ENCODE data around the gene HOXA6. TPM values are rescaled to one million over a fixed set of nuclear protein-coding genes. Genes with fewer than 3 reads are reported as not detected.

HOXA6 gene
- total RNA-seq, 1 donor from 2014 or later: not detected

- no peak for DNase-seq
Measured at GRCh38 chr7:27137640-27138315, 9.8 kb downstream of the HOXA6 start.

DNA sequence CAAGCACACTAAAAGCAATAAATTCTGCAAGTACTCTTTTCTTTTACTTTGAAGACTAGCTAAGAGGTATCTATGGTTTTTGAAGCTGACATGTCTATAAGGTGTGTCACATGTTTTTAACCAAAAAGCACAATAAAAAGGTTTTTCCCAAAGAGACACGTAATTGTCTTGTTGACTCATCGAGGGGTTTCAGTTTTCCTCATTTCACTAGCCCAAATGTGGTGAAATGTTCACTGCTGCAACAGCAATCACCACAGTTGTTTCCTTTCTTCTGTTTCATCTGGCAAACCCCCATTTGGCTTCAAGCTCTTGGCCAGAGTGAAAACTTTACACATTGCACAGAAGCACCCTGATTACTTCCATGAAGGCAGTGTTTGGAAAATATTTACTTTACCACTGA is 13.2 kb downstream of the HOXA6 start:
- no peak for DNase-seq

DNA sequence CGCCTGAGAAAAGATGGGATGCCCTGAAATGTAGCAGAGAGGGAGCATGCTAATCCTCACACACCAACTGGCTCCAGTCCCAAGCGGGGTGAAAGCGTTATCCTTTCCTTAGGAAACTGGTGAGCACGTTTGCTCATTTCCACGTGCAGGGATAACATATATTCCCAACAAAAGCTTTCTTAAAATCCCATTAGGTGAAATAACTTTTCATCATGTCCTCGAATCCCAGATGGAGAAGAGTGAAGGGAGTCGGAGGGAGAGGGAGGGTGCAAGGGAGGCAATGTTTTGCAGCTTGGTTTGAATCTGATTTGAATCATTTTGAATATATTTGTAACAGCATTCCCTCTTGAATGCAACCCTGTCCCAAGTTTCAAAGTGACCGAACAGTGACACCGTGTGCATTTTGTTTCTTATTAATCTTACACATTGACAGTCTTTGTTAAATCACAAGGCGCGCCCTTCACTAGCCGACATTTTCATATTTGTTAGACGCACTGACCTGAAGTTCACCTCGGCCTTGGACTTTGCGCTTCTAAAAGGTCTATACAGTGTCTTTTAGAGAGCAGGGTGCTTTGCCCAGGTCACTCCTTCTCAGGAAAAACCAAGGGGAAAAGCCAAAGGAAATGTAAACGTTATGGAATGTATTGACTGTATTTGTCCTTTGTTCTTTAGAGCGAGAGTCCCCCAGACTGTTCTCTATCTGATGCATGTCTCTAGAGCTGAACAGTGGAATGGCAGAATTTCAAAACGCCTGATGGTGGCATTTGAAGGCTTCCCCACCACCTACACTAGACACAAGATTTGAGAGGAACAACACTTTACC is 14.0 kb downstream of the HOXA6 start:
- DNase-seq: no peak

- no peak for DNase-seq
Measured at GRCh38 chr7:27132978-27133377, 14.6 kb downstream of the HOXA6 start.

- no peak for DNase-seq
Measured at GRCh38 chr7:27132214-27132613, 15.4 kb downstream of the HOXA6 start.

GRCh38 chr7:27131390-27131819 is 16.2 kb downstream of the HOXA6 start:
- DNase-seq: no peak

- no peak for DNase-seq
Measured at GRCh38 chr7:27130540-27131389, 16.8 kb downstream of the HOXA6 start, which contains the start of gene HOXA4. Gene HOXA4, minus strand, starts transcription at chr7:27130757. Its CDS starts 24 bp downstream, at chr7:27130733.

- DNase-seq: no peak
Measured at GRCh38 chr7:27129729-27130539, 17.6 kb downstream of the HOXA6 start.

GRCh38 chr7:27128776-27129728 is 18.5 kb downstream of the HOXA6 start:
- no peak for DNase-seq

GRCh38 chr7:27128034-27128433 is 19.5 kb downstream of the HOXA6 start:
- no peak for DNase-seq

GRCh38 chr7:27126596-27127327 is 20.8 kb downstream of the HOXA6 start:
- no peak for DNase-seq

- DNase-seq: no peak
Measured at GRCh38 chr7:27125986-27126394, 21.6 kb downstream of the HOXA6 start.

GRCh38 chr7:27124902-27125689 is 22.5 kb downstream of the HOXA6 start:
- DNase-seq: no peak

DNA sequence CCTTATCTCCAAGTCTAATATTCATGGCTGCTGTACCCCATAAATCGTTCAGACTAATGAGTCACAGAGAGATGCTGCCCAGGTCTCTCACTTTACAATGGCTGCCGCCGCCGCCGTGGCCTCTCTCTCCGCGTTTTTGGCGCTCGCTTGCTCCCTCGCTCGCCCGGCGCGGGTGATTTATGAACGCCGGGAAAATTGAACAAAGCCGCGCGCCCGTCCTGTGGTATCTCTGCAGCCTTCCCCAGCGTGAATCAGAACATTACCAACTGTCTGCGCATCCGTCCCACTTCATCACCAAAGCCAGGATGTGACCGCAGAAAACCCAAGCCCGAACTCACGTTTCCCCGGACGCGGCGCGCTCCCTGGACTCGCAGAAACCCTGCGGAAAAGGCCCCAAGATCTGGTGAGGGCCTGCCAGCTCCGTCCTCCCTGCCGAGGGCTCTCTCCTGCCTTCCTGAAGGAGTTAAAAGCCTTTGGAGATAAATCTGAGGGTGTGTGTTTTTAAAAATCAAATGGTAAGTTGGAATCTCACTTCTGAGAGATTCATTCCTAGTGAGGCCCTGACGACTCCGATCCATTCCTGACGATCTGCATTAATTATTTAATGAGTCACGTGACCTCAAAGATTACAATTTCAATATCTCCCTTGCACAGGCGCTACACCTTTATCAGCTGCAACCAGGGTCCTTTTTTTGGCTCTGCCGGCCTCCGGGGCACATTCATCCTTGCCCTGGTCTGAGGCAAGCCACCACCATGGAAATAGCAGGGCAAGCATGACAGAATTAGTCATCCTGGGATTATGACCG is 23.3 kb downstream of the HOXA6 start:
- no peak for DNase-seq

GRCh38 chr7:27123477-27124053 is 24.0 kb downstream of the HOXA6 start:
- no peak for DNase-seq

GRCh38 chr7:27123007-27123476 is 24.5 kb downstream of the HOXA6 start:
- no peak for DNase-seq

GRCh38 chr7:27122077-27122910 is 25.3 kb downstream of the HOXA6 start:
- DNase-seq: no peak
